PC-9 (cell line): ENCODE results near the gene TTC22.

Experiments
- CTCF ChIP-seq: fragments of 200-600 bp; sonication (generic); conservative IDR thresholded peaks from 2 replicates; pipeline ENCODE4 v1.6.1; 2017; ENCODE audit warnings: mixed run types, antibody characterized with exemption, mild to moderate bottlenecking, moderate library complexity
- EZH2 ChIP-seq: fragments of 200-600 bp; sonication (generic); IDR thresholded peaks from 2 replicates; pipeline ENCODE4 v1.8.0; 2017; ENCODE audit warnings: antibody characterized with exemption, low read depth

DNA sequence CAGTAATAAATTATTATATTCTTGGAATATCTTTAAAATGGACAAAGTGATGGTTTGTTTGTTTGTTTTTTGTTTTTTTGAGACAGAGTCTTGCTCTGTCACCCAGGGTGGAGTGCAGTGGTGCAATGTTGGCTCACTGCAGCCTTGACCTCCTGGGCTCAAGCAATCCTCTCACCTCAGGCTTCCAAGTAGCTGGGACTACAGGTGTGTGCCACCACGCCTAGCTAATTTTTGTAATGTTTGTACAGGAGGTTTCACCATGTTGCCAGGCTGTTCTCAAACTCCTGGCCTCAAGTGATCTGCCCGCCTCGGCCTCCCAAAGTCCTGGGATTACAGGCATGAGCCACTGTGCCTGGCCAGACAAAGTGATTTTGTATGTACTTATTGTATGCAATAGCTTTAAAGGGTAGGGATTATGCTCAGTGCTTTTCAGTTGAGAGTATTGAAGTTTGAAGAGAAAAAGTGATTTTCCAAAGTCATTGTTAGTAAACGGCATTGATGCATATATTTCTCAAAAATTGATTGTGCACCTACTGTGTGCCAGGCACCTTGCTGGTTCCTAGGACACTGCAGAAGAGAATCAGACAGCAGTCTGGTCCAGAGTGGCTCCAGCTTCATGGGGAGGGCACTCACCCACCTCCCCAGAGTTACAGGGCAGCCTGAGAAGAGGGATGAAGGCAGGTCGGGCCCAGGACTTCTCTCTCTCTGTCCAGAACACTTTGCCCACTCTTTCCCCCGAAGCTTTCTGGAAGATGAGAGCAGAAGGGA, 34.2 kb upstream of the TTC22 start:
- TF ChIP-seq CTCF: no peak
- no peak for TF ChIP-seq EZH2
